ENCODE measurements around the gene NMUR1.
A peak's percentile ranks its signal among the peaks of the same experiment; 100 is the strongest.

The NMUR1 gene

DNA sequence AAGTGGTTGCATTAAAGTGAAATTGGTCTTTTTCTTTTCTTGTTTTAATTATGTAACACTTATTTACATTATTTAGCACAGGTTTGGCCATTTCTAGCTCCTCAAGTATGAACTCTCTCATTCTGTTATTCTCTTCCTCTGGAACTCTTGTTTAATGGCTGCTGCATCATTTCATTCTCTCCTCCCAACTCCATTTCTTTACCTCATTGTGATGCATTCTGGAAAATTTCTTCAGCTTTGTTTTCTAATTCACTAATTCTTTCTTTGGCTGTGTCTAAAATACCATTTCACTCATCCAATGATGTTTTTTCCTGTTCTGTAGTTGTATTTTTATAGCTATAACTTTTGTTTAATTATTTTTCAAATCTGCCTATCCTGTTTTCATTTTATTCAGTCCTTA, 22.5 kb upstream of the NMUR1 start:
- DNase-seq: no peak

DNA sequence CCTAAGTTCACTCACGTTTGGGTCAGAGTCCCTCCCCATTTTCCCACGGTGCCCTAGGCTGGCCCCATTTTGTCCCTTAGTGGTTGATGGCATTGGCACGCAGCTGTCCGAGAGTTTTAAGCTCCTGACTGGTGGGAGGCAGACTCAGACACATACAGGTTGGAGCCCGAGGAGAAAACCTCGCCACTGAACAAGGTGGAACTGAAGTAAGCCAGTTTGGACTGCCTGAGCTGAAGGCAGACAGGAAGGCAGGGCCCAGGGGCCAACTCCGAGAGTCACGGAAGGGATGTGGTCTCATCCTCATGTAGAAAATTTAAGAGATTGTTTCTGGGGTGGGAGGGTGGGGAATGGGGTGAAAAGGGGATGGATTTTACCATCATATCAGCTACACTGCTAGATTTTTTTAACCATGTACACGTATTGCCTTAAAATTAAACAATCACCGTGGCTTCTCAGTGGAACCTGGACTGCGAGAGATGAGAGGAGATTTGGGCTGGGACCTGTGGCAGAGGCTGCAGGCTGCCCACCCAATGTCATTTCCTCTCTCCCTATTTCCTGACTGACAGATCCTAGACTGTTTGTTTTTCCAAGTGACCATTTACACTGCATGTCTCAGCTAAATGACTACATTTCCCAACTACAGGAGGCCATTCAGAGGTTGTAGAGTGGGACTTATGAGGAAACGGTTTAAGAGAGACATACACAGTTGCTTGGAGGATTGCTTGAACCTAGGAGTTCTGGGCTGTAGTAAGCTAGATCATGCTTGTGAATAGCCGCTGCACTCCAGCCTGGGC, 19.4 kb upstream of the NMUR1 start:
- DNase-seq: no peak

DNA sequence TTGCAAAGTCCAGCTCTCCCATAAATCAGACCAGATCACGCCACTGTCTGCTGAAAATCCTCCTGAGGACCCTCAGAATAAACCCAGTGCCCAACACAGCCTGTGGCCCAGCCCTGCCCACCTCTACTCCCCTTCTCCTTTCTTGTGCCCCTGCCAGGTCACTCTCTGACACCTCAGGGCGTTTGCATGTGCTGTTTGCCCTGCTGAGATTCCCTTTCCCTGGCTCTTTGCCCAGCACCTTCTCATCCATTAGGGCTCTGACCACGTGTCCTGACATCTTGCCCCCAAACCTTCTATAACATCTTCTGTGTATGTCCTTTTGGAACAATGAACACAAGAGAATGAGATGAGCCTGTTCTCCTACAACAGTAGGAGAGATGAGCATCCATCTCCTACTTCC, 18.5 kb upstream of the NMUR1 start:
- no peak for DNase-seq

DNA sequence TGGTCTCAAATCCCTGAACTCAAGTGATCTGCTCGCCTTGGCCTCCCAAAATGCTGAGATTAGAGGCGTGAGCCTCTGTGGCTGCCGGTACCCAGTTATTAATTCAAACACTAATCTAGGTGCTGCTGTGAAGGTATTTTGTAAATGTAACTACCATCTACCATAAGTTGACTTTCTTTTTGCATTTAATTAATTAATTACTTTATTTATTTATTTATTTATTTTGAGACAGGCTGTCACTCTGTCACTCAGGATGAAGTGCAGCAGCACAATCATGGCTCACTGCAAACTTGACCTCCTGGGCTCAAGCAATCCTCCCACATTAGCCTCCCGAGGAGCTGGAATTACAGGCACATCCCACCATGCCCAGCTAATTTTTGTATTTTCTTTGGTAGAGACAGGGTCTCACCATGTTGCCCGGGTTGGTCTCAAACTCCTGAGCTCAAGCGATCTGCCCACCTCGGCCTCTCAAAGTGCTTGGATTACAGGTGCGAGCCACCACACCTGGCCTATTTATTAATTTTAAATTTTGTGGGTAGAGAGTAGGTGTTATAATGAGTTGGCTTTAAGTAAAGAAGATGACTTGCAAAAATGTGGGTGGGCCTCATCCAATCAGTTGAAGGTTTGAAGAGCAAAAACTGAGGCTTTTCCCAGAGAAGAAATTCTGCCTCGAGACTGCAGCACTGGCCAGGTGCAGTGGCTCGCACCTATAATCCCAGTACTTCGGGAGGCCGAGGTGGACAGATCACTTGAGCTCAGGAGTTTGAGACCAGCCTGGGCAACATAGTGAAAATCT, 17.3 kb upstream of the NMUR1 start:
- DNase-seq: no peak

DNA sequence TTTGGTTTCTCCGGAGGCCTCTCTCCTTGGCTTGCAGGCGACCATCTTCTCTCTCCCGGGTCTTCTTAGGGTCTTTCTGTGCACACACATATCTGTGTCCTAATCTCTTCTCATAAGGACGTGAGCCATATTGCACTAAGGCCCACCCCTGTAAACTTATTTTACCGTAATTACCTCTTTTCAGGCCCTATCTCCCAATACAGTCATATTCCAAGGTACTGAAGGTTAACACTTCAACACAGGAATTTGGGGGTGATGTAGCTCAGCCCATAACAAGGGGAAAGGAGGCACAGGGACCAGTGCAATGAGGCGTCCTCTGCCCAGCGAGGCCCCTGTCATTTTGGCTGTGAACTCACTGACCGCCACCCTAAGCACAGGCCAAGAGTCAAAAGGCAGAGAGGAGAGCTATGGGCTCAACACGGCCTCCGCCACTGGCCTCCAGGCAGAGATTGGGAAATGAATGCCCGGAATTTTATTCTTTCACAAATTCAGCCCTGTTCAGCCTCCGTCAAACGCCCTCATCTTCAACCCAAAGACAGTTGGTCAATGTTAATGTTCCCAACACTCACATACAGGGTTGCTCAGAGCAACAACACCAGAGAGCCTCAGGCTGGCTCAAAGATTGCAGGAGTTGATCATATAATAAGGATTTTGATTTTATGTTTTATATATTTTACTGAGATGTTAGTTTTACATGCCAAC, 15.9 kb upstream of the NMUR1 start:
- no peak for DNase-seq

DNA sequence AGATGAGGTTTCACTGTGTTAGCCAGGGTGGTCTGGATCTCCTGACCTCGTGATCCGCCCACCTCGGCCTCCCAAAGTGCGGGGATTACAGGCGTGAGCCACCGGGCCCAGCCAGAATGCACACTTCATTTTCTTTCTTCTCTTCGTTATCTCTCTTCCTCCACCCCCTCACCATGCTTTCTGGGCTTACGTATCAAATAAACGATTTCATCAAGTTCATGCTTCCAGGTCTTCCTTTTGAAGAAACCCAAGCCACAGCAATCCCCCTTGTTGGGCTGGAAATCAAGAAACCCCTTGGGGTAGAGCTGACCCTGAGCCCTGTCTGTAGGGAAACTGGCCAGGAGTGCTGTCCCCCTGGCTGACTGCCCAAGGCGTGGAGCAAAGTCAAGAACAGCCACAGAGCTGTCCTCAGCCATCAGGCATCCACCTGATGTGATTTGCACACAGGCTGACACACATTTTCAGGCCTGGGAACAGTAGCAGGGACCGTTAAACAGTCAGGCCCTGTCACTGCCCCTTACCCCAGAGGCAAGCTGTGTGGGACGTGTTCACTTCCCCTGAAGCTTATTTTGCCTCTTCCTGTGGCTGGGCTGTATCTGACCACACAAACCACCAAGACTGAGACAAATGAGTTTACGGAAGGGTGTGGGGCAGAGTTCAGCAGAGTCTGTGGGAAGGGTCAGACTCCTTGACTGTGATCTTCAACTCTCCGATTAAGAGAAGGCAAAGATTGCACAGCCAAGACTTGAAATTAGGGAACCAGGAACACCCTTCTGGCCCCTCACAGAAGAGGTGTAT, 15.1 kb upstream of the NMUR1 start:
- peak in 1 of 2 donors; percentile 13 for DNase-seq

DNA sequence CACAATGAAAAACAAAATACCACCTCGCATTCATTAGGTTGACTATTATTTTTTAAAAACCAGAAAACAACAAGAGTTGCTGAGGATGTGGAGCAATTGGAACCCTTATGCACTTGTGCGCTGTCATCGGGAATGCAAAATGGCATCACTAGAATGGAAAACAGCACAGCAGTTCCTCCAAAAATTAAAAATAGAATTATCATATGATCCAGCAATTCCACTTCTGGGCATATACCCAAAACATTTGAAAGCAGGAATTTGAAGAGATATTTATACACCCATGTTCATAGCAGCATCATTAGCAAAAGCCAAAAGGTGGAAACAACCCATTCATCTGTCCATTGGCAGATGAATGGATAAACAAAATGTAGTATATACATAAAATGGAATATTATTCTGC, 11.9 kb upstream of the NMUR1 start:
- DNase-seq: no peak

DNA sequence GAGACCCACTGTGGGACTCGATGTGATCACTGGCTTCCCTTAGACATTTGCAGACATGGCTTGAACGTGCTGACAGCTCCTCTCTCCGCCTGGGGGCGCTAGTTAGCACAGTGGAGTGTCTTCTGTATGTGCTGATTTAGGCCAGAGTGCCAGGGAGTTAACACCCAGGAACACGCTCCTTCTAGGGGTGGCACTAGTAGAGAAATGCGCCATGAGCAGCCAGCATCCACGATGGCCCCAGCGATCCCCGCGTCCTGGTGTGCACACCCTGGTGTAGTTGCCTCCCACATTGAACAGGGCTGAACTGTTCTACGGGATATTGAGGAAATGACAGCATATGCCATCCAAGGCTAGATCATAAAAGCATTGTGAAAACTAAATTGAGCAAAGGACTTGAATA, 11.4 kb upstream of the NMUR1 start:
- no peak for DNase-seq

DNA sequence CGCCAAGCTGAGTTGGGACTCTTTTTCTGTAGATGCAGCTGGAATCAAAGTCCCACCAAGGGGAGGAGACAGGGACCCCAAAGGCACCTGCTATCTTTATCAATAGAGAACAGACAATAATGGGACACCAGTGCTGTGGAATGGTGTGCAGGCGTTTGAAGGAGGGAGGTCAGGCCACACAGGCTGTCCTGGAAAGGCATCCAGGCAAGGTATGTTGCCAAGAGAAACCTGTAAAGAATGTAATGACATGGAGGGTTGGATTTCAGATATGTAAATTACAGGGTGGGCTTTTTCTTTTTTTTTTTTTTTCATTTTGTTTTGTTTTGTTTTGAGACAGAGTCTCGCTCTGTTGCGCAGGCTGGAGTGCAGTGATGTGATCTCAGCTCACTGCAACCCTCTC, 9.7 kb upstream of the NMUR1 start:
- no peak for DNase-seq

DNA sequence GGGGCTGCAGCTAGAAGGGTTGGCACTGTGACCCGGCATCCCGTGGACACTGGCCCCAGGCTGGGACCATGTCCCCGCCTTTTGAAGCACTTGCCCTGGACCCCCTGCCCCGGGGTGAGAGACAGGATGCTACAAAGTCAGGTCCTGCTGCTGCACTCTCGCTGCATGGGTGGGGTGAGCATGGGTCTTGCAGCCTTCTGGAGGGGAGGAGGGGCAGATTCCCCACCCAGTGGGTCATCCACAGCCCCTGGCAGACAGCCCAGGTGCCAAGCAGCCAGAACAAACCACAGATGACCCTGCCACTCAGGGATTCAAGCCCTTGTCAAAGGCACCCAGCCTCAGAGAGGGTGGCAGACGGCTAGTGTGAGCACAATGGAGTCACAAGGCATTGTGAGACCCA, 5.7 kb upstream of the NMUR1 start:
- DNase-seq: no peak

DNA sequence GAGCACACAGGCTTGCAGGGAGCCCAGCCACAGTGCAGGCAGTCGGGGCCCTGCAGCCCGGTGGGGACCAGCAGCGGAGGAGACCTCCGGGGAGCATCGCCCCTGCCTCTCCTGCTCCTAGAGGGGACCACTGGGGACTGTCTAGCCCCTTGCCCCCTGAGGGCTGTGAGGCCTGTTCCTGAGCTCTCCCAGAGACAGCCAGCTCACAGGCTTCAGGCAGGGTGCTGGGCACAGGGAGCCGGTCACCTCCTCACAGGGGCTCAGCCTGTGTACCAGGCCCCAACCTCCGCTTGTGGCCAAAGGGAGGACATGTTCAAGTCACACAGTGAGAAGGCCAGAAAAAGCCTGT, 3.5 kb upstream of the NMUR1 start:
- no peak for DNase-seq

DNA sequence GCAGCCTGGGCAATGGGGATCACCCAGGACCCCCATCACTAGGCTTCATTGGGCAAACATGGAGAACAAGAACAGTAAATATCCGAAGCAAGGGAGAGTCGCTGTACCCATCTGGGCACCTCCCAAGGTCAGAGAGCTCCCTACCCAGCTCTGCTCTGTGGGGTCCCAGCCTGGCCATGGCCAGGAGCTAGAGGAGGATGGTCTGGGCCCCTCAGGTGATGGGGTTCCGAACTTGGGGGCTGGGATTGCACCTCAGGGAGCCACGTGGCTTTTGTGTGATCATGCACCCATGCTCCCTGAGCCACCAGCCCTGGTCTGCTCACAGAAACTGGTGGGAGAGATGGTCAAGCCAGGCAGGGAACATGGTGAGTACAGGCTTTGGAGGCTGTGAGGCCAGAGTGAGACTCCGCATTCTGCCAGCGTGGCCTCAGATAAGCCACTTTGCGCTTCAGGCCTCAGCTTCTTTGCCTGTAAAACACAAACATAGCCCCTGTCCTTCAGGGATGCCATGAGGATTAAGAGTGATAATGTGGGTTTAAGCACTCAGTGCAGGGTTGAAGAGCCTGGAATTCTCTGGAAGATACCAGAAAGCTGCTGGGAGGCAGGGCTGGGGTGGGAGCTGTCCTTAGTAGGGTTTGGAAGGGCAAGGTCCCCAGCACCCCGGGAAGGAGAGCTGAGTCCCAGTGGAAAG, 3.0 kb upstream of the NMUR1 start:
- no peak for DNase-seq

DNA sequence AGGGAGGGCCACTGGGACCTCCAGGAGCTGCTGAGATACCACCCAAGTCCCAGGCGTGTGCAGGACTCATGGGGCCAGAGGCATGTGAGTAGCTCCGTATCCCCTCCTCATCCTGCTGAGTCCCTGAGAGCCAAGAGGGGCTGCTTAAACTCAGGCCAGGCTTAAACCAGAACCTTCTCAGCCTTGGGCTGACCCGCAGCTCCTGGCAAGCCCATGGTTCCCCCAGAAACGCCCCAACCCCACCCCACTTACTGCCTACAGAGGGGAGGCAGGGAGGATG, 2.5 kb upstream of the NMUR1 start:
- DNase-seq: no peak

DNA sequence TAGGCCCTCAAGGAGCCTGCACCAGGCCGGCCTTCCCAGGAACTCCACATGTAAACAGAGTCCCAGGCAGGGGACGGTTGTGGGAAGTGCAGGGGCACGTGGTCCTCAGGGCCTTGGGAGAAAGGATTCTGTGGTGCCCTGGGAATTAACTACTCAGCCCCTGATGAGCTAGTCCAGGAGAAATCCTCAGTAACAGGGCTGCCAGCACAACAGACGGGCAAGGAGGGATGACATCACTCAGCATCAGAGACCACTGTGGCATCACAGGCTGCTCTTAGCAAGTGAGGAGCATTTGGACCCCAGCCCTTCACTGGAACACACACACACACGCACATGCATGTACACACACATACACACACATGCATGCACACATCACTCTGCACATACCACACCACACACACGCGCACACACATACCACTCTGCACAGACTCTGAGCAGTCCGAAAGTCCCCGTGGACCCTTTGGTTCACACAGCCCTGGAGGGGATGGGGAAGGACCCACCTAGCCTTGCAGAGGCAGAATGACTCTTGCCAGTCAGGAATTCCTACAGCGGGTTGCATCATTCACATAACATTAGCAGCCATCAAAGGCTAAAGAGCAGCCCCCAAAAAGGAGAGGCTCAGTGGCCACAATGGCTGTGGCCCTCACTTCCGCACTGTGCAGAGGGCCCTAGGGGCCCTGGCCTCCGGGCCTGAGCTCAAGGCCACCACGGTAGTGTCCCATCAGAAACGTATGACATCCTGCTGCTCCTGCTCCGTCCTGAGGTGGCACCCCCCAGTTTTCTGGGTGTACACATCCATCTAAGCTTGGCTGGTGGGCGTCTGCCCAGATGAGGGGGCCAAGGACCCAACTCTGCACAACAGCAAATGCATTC, 1.9 kb upstream of the NMUR1 start:
- no peak for DNase-seq

DNA sequence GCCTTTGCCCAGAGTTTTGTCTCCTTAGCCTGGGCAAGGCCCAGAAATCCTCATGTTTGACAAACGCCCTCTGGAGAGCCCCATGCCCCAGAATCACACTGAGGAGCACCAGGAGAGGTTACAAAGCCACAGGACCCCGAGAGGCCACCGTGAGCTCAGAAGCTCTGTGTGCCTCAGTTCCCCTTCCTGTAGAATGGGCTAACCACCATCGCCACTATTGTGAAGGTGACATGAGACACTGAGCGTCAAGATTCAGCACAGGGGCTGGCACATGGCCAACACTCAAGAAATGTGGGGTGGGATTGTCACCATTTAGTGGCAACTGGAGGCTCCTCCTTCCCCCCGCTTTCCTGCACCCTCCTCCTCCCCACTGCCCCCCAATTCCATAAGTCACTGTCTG, 1.2 kb upstream of the NMUR1 start:
- no peak for DNase-seq

DNA sequence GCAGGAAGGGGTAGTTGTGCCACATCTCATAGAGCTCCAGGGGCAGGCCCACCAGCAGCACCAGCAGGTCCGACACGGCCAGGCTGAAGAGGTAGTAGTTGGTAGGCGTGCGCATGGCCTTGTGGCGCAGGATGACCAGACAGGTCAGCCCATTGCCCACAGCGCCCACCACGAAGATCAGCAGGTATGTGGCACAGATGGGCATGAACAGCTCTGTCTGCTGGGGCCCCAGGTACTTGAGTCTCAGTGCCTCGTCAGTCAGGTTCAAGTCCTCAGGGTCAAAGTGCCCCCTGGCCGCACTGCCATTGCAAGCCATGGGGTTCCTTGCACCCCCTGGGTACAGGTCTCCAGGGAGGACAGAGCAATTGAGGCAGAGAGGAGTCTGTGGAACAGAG, 1.6 kb downstream of the NMUR1 start:
- no peak for DNase-seq

DNA sequence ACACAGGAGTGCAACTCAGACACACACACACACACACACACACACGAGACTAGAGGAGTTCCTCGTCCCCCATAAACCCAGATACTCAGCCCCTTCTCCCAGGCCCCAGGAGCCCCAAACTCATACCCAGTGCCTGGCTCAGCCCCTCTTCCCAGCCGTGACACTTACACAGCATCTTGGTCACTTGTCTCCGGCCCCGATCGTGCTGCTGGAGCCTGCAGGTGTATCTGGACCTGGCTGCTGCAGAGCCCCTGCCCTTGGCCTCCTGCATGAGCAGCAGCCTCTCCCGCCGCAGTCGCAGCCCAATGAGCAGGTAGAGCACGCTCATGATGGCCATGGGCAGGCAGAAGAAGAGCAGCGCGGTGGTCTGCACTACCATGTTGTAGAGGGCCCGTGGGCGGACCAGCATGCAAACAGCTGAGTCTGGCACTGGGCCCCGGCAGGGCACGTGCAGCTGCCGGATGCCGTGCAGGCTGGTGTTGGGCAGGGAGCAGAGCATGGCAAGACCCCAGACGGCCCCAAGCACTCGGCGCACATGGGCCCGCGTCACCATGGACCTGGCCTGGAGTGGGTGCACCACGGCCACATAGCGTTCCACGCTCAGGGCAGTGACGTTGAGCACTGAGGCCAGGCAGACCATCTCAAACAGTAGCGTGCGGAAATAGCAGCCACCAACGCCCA, 2.1 kb downstream of the NMUR1 start:
- no peak for DNase-seq

DNA sequence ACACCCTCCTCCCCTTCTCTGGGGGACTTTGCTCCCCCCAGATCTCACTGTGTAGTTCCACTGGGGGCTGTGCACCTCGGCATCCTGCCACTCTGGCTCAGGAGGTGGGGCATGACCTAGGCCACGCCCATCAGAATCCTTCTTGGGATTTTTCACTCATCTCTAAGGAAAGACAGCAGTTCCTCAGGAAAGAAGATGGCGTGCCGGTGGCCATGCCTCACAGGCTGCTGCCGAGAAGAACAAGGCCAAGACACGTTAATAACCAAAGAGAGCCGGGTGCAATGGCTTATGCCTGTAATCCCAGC, 3.2 kb downstream of the NMUR1 start:
- DNase-seq: no peak

DNA sequence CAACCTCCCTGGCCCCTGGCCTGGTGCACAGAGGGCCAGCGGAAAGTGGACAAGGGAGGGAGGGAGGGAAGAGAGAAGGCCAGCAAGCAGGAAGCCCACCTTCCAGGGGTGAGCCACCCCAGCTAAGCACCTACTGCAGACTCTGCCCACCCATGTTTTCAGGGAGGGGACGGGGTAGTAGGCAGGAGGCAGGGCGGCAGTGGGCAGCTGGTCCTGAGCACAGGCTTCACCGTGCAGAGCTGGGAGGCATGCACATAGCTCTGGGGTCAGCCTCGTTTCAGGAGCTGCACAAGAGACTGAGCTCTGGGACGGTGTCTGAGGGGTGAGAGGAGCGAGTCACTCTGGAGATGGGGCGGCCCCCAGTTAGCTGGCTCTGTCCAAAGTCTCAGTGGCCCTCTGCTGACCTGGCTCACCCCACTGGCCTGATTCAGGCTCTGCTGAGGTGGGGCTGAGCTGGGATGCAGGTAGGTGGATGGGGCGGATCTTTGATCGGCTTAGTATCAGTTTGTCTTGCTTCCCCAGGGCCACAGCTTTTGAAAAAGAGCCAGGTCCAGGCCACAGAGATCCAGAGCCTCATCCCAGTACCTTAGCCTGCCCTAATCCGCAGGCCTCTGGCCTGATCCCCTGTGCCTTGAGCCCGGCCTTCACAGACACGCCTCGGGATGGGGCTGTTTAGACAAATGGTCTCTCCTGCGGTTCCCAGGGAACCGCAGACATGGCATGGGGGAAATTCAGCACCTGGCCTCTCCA, 3.7 kb downstream of the NMUR1 start:
- DNase-seq: no peak

Measured in activated CD4-positive, alpha-beta T cell treated with anti-CD3 and anti-CD28 coated beads for 4 hours (primary cell).